Astrocyte (in vitro differentiated cells and primary cell): ENCODE measurements around the gene MGMT. TPM values are rescaled to one million over a fixed set of nuclear protein-coding genes. Genes with fewer than 3 reads are reported as not detected.

Experiments
- DNase-seq: peaks from one replicate; pipeline ENCODE4 v3.0.0-alpha.2; 2010; ENCODE audit warnings: low read depth
- FAIRE-seq: peaks from 2 replicates; lab custom pipeline; 2011; peaks lifted over from hg19 to GRCh38; lab: Jason Lieb, UNC
- H2AFZ ChIP-seq: 2 replicates; pipeline ENCODE4 v1.6.0; 2012; ENCODE audit warnings: low read depth, low read length, inconsistent platforms
- H3K27ac ChIP-seq: 2 replicates; pipeline ENCODE4 v1.5.1; 2011; ENCODE audit warnings: low read depth, low read length, inconsistent platforms
- H3K27me3 ChIP-seq: 2 replicates; pipeline ENCODE4 v1.6.0; 2011; ENCODE audit warnings: low read length, inconsistent platforms; ENCODE audit not compliant: insufficient read depth
- H3K36me3 ChIP-seq: 2 replicates; pipeline ENCODE4 v1.5.1; 2011; ENCODE audit warnings: low read length, inconsistent platforms; ENCODE audit not compliant: insufficient read depth
- H3K4me1 ChIP-seq: 2 replicates; pipeline ENCODE4 v1.5.1; 2011; ENCODE audit warnings: low read length, inconsistent platforms; ENCODE audit not compliant: insufficient read depth
- H3K4me2 ChIP-seq: 2 replicates; pipeline ENCODE4 v1.6.0; 2012; ENCODE audit warnings: low read length, inconsistent platforms
- H3K4me3 ChIP-seq: 2 replicates; pipeline ENCODE4 v1.5.1; 2011; ENCODE audit warnings: low read depth, mild to moderate bottlenecking, low read length, inconsistent platforms; ENCODE audit not compliant: insufficient read depth
- H3K79me2 ChIP-seq: 2 replicates; pipeline ENCODE4 v1.6.0; 2012; ENCODE audit warnings: mild to moderate bottlenecking, low read length, inconsistent platforms; ENCODE audit not compliant: insufficient read depth
- H3K9ac ChIP-seq: 2 replicates; pipeline ENCODE4 v1.6.0; 2012; ENCODE audit warnings: mild to moderate bottlenecking, low read length, inconsistent platforms
- H3K9me3 ChIP-seq: 2 replicates; pipeline ENCODE4 v1.5.1; 2012; ENCODE audit warnings: low read depth, mild to moderate bottlenecking, low read length, inconsistent platforms; ENCODE audit not compliant: insufficient read depth
- H4K20me1 ChIP-seq: 2 replicates; pipeline ENCODE4 v1.6.0; 2012; ENCODE audit warnings: low read length, inconsistent platforms; ENCODE audit not compliant: insufficient read depth
- H3K27ac Mint-ChIP-seq: one replicate; pipeline ENCODE4 v1.8.0; 2021; ENCODE audit warnings: mild to moderate bottlenecking, mixed read lengths; ENCODE audit not compliant: unreplicated experiment
- H3K27me3 Mint-ChIP-seq: one replicate; pipeline ENCODE4 v1.8.0; 2021; ENCODE audit warnings: low read depth, mixed read lengths; ENCODE audit not compliant: unreplicated experiment
- H3K36me3 Mint-ChIP-seq: one replicate; pipeline ENCODE4 v1.8.0; 2021; ENCODE audit warnings: low read depth, mixed read lengths; ENCODE audit not compliant: unreplicated experiment
- H3K4me1 Mint-ChIP-seq: one replicate; pipeline ENCODE4 v1.8.0; 2021; ENCODE audit warnings: low read depth, mixed read lengths; ENCODE audit not compliant: unreplicated experiment
- H3K4me3 Mint-ChIP-seq: one replicate; pipeline ENCODE4 v1.8.0; 2021; ENCODE audit warnings: mild to moderate bottlenecking, moderate library complexity, mixed read lengths; ENCODE audit not compliant: unreplicated experiment
- H3K9me3 Mint-ChIP-seq: one replicate; pipeline ENCODE4 v1.8.0; 2021; ENCODE audit warnings: mild to moderate bottlenecking, mixed read lengths; ENCODE audit not compliant: unreplicated experiment
- EZH2 ChIP-seq: IDR thresholded peaks from 2 replicates; pipeline ENCODE4 v1.6.1; 2012; ENCODE audit warnings: mild to moderate bottlenecking, low read length, inconsistent platforms; ENCODE audit not compliant: insufficient read depth
- total RNA-seq: library from RNA; stranded (reverse); gene quantifications from 2 replicates; pipeline ENCODE4 v1.2.1, GENCODE V29; 2021
- TF ChIP-seq, protein P1 (sequence below): IDR thresholded peaks from 2 replicates; pipeline ENCODE4 v1.5.1; 2011; ENCODE audit warnings: low read depth, mild to moderate bottlenecking, inconsistent platforms, low read length, moderate library complexity; ENCODE audit not compliant: insufficient read depth

MGMT gene
- total RNA-seq, 1 donor from 2014 or later, result 9.5 TPM

GRCh38 chr10:129536336-129536735 lies 69.3 kb downstream of the MGMT start:
- TF ChIP-seq EZH2, result no peak
- TF ChIP-seq, protein P1, sequence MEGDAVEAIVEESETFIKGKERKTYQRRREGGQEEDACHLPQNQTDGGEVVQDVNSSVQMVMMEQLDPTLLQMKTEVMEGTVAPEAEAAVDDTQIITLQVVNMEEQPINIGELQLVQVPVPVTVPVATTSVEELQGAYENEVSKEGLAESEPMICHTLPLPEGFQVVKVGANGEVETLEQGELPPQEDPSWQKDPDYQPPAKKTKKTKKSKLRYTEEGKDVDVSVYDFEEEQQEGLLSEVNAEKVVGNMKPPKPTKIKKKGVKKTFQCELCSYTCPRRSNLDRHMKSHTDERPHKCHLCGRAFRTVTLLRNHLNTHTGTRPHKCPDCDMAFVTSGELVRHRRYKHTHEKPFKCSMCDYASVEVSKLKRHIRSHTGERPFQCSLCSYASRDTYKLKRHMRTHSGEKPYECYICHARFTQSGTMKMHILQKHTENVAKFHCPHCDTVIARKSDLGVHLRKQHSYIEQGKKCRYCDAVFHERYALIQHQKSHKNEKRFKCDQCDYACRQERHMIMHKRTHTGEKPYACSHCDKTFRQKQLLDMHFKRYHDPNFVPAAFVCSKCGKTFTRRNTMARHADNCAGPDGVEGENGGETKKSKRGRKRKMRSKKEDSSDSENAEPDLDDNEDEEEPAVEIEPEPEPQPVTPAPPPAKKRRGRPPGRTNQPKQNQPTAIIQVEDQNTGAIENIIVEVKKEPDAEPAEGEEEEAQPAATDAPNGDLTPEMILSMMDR, result no peak
- Histone ChIP-seq H2AFZ (no peak overlapping the region), H4K20me1 (peaks cover 40% of the 10 kb centered on the region), H3K27me3 (peaks cover 4% of the 10 kb centered on the region), H3K79me2 (no peaks in the 10 kb centered on the region), H3K9me3 (no peaks in the 10 kb centered on the region), H3K36me3 (no peaks in the 10 kb centered on the region), H3K4me1 (peaks cover 8% of the 10 kb centered on the region), H3K9ac (no peak overlapping the region), H3K27ac (no peak overlapping the region), H3K4me2 (no peak overlapping the region), H3K4me3 (no peak overlapping the region)
- FAIRE-seq (no peak), DNase-seq (no peak)
- H3K27ac Mint-ChIP-seq, result no peak overlapping the region
- H3K36me3 Mint-ChIP-seq, result peaks cover 9% of the 10 kb centered on the region
- H3K9me3 Mint-ChIP-seq, result peaks cover 4% of the 10 kb centered on the region
- H3K27me3 Mint-ChIP-seq, result peaks cover 3% of the 10 kb centered on the region
- H3K4me3 Mint-ChIP-seq, result no peak overlapping the region
- H3K4me1 Mint-ChIP-seq, result peaks cover 11% of the 10 kb centered on the region

GRCh38 chr10:129537151-129537550 lies 70.1 kb downstream of the MGMT start:
- DNase-seq (no peak), FAIRE-seq (no peak)
- no peaks in the 10 kb centered on the region for H3K79me2 ChIP-seq
- H3K4me1 ChIP-seq, result peaks cover 2% of the 10 kb centered on the region
- H3K9ac ChIP-seq, result no peak overlapping the region
- TF ChIP-seq, protein P1, result no peak
- no peak for TF ChIP-seq EZH2
- peaks cover 40% of the 10 kb centered on the region for H4K20me1 ChIP-seq
- H3K4me2 ChIP-seq, result no peak overlapping the region
- no peak overlapping the region for H2AFZ ChIP-seq
- no peaks in the 10 kb centered on the region for H3K9me3 ChIP-seq
- no peak overlapping the region for H3K4me3 ChIP-seq
- Mint-ChIP-seq H3K27ac (no peak overlapping the region), H3K27me3 (peaks cover 3% of the 10 kb centered on the region), H3K9me3 (peaks cover 4% of the 10 kb centered on the region), H3K4me1 (peaks cover 6% of the 10 kb centered on the region), H3K4me3 (no peak overlapping the region), H3K36me3 (peaks cover 11% of the 10 kb centered on the region)
- H3K27me3 ChIP-seq, result peaks cover 4% of the 10 kb centered on the region
- no peak overlapping the region for H3K27ac ChIP-seq
- H3K36me3 ChIP-seq, result no peaks in the 10 kb centered on the region

DNA sequence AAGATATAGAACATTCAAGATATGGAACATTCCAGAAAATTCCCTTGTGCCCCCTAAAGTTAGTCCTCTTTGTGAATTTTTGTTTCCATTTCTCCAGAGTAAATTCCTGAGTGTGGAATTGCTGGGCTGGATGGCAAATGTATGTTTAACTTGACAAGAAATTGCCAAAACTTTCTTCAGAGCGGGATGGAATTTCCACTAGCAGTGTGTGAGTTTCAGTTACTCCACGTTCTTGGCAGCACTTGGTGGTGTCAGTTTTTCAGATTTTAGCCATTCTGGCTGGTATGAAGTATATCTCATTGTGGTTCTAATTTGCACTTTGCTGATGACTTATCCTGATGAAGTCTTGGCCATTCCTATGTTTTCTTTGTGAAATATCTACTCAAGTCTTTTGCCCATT lies 71.2 kb downstream of the MGMT start:
- Histone ChIP-seq H3K9ac (no peak overlapping the region), H3K27ac (no peak overlapping the region), H3K4me1 (no peaks in the 10 kb centered on the region), H3K79me2 (no peaks in the 10 kb centered on the region), H3K9me3 (no peaks in the 10 kb centered on the region), H2AFZ (no peak overlapping the region), H4K20me1 (peaks cover 29% of the 10 kb centered on the region), H3K4me2 (no peak overlapping the region), H3K4me3 (no peak overlapping the region), H3K36me3 (no peaks in the 10 kb centered on the region), H3K27me3 (peaks cover 4% of the 10 kb centered on the region)
- Mint-ChIP-seq H3K9me3 (peaks cover 4% of the 10 kb centered on the region), H3K4me3 (no peak overlapping the region), H3K27me3 (peaks cover 3% of the 10 kb centered on the region), H3K27ac (no peak overlapping the region), H3K4me1 (peaks cover 4% of the 10 kb centered on the region), H3K36me3 (peaks cover 13% of the 10 kb centered on the region)
- no peak for TF ChIP-seq EZH2
- TF ChIP-seq, protein P1, result no peak
- FAIRE-seq (no peak), DNase-seq (no peak)
